SHP77 (cell line): ENCODE measurements around the gene SLC25A19.
"Not testable (repeated sequence)": the region's sequence is repeated elsewhere in the genome, so short reads cannot be mapped to it uniquely, and the experiment has no call there.

ENCODE experiments used
- DNase-seq, 2 experiments: peaks; one replicate each; lab custom pipeline; 2025; lab: John Stamatoyannopoulos, UW

Gene SLC25A19

DNA sequence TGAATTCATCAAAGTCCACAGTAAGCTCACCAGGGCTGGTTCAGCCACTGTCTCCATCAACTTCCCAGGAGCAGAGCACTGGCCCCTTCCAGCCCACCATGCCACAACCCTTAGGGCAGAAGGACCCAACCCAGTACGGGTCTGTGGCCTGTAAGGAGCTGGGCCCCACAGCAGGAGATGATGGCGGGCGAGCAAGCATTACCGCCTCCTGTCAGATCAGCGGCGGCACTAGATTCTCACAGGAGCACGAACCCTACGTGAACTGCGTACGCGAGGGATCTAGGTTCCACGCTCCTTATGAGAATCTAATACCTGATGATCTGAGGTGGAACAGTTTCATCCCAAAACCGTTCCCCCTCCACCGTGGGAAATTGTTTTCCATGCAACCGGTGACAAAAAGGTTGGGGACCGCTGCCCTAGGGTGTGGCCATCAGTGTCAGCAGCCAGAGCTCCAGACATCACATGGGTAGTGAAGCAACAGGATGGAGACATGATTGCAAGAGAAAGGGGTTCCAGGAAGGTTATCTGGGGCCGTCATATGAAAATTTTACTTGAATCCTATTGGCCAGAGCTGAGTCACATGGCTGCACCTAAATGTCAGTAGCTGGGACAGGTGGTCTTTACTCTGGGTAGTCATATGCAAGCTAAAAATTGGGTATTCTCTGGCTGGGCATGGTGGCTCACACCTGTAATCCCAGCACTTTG, 12.4 kb upstream of the SLC25A19 start:
- no peak for DNase-seq

DNA sequence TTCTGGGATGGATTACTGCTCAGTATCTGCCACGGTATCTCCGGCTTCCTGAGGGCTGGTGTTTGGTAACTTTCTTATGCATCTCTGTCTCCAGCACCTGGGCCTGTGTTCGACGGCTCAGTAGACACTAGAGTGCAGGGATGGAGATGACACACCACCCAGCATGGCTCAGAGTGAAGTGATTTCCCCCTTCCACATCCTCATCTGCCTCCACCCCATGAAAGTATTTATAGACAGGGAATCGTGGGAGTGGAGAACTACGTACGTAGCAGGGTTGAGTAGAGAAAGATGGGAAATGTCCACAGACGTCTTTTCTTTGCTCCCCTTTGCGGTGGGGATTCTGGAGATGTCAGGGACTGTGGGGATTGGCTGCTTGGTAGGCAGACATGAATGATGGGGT, 11.8 kb upstream of the SLC25A19 start:
- DNase-seq, result no peak

DNA sequence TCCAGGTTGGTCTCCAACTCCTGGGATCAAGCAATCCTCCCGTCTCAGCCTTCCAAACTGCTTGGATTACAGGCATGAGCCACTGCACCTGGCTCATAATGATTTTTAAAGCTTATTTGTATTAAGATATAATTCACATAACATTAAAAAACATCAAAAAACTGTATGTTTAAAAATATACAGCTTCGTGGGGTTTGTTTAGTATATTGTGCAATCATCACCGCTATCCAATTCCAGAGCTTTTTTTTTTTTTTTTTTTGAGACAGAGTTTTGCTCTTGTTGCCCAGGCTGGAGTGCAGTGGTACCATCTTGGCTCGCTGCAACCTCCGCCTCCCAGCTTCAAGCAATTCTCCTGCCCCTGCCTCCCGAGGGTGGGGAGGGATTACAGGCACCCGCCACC, 11.0 kb upstream of the SLC25A19 start:
- DNase-seq, result no peak

DNA sequence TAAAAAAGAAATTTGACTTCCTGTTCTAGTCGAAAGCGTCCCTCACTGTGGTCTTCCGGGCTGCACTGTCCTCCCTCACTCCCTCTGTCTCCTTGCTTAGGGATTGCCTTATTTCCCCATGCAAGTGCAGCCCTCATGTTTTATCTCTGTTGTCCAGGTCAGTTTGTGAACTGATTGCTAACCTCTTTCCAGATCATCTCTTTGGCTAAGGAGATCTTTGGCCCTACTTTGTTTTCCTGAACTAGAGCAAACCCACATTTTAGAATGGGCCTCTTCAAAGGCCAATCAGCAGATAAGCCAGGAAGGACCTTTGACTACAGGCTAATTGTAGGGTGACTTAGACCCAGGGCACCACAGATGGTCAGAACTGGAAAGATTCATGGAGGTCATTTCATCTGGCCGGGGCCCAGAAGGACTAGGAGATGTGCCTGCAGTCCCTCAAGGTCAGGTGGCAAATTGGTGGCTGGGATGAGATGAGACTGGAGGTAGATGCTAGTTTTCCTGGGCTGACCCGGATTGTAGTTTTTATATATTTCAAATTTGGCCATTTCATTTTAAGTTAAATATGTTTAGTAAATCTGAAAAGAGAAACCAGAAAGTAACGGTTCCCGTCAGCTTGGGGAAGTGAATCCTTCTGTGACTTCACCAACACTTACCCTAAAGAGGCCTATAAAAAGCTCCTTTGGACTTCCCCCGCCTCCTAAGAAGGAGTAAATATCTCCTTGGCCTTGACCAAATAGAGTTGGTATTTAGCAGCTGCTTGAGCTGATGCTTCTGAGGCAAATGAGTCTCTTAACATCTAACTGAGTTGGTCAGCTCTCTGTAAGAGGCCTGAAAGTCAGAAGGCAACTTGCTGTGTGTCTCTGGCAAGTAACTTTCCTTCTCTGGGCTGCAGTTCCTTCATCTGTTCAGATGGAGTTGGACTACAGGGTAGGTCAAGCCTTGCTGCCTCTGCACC, 6.2 kb upstream of the SLC25A19 start:
- no peak for DNase-seq

DNA sequence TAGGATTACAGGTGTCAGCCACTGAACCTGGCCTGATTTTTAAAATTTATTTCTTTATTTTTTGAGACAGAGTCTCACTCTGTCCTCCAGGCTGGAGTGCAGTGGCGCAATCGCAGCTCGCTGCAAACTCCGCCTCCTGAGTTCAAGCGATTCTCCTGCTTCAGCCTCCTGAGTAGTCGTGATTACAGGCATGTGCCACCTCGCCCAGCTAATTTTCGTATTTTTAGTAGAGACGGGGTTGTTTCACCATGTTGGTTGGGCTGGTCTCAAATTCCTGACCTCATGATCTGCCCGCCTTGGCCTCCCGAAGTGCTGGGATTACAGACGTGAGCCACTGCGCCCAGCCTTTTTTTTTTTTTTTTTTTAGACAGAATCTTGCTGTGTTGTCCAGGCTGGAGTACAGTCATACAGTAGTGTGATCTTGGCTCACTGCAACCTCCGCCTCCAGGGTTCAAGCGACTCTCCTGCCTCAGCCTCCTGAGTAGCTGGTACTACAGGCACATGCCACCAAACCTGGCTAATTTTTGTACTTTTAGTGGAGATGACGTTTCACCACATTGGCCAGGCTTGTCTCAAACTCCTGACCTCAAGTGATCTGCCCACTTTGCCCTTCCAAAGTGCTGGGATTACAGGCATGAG, 3.7 kb upstream of the SLC25A19 start:
- not testable (repeated sequence) for DNase-seq

DNA sequence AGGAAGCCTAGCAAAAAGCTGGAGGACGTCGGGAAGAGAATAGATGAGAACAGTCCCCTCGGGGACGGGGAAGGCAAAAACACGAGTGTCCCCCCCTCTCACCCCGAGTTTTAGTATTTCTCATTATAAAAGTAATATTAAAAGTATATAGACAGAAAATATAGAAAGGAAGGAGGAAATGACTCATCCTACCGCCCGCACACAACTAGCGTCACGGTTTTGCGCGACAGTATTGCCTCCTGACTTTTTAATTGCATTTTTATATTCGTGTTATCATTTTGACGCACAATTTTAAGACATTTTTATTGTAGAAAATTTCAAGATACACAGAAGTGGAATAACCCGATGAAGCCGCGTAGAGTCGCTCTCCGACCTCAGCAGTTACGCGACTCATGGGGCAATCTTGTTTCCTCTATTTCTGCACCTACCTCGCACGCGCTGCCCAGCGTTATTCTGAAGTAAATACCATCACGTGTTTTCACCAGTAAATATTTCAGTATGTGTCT, 652 bp upstream of the SLC25A19 start:
- DNase-seq, result peak; percentile 20 to 67

DNA sequence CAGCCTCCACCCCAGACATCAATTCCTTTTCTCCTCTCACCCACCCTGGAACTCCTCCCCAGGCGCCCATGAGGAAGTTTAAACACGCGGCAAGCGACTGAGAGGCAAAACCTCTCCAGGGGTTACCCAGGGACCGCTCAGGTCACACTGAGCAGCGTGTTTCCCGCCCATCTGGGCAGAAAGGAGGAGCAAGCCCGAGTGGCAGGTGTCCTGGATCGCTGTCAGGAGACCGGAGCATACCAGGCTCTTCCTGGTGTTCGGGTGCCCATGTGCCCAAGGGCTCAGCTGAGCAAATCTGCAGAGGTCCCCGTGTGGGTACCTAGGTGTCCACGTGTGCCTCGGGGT, 491 bp downstream of the SLC25A19 start:
- DNase-seq, result peak; percentile 64 to 75

DNA sequence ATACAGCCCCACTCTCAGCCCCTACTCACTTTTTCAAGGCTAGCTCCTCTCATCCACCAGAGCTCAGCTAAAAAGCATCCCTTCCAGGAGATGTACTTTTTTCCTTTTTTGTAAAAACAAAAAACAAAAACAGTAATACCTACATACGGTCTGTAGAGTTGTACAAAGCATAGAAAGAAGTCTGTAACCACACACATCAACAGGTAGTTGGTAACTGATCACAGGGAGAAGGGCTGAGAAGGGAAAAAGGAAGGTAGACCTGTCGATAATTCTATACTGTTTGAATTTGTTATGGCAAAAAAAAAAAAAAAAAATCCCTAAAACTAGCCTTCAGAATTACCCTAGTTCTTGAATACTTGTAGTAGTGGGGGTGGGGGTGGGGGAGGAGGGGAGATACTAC, 874 bp downstream of the SLC25A19 start:
- no peak for DNase-seq

DNA sequence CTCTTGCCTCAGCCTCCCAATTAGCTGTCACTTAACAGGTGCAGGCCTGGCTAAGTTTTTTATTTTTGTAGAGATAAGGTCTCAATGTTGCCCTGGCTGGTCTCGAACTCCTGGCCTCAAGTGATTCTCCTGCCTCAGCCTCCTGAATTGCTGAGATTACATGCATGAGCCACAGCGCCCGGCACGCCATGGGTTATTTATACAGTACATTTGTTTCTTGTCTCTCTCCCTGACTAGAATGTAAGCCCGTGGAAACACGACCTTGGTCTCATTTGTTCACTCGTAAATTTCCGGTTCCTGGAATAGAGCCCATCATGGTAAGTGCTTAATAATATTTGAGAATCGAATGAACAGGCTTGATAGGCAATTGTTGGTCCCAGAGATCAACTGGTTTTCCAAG, 2.0 kb downstream of the SLC25A19 start:
- DNase-seq, result no peak

DNA sequence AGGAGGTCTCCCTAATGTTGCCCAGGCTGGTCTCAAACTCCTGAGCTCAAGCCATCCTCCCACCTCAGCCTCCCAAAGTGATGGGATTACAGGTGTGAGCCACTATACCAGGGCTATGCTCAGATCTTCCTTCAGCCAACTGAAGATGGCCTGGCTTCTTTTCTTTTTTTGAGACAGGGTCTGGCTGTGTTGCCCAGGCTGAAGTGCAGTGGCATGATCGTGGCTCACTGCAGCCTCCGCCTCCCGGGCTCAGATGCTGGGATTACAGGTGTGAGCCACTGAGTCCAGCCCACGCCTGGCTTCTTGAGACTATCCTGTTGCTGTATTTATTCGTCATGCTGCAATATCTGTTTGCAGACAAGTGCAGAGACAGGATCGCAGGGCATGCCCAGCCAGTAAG, 4.1 kb downstream of the SLC25A19 start:
- no peak for DNase-seq

DNA sequence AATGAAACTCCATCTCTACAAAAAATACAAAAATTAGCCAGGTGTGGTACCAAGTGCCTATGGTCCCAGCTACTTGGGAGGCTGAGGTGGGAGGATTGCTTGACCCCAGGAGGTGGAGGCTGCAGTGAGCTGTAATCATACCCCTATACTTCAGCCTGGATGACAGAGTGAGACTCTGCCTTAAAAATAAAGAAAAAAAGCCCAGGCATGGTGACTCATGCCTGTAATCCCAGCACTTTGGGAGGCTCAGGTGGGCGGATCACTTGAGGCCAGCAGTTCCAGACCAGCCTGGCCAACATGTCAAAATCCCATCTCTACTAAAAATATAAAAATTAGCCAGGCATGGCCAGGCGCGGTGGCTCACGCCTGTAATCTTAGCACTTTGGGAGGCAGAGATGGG, 9.0 kb downstream of the SLC25A19 start:
- not testable (repeated sequence) for DNase-seq

DNA sequence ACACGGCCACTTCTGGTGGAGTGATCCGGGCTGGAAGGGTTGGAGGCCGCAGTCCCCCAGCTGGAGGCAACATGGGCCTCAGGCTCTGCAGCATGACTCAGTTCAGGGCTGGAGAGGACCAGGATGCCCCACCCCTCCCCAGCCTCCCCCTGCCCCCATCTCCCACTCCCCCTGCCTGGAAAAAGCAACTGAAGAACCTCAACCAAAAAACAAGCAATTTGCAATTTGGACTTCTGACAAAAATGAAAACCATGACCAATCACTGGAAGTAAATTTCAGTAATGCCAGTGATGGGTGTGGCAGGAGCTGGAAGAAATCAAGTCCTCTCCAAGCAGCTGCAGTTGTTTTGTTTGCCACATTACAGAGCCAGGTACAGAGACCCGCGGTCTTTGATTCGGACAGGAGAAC, 11.6 kb downstream of the SLC25A19 start:
- no peak for DNase-seq

DNA sequence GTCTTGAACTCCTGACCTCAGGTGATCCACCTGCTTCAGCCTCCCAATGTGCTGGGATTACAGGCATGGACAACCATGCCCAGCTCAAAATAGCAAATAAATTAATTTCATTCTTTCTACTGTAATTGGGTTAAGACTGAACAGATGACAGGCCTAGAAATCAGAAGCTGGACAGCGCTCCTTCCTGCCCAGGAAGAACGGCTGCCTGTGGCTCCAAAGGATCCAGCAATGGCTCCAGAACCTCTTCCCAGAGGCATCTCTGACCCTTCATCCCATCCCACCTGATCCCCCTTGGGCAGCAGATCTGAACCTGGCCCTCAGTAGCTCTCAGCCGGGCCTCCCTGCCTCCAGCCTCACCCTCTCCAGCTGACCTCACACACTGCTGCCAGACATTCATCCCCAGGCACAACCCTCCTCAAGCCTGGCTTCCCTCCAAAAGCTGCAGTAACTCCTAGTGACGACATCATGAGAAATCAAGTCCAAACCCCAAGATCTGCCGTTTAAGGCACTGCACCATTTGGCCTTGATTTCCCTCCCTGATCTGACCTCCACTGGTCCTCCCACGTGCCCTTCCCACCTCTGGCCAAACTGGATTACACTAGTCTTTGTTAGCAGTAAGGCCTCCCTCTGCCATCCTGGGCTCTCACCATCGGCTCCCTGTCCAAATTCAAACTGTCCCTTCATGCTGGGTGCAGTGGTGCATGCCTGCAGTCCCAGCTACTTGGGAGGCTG, 15.1 kb downstream of the SLC25A19 start:
- no peak for DNase-seq

DNA sequence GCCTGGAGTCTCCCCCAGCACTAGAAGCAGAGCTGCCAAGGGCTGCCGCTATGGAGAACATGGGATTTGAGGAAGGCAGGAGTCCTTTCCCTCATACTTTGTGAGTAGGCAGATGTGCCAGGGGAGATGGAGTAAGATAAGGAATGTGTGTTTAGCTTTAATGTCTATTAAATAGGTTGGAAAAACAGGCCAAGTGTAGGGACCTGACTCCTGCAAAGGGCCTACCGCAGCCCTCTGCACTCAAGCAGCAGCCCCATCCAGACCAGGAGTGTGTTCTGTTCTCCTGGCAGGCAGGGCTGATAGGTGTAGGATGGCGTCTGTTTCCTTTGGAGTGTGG, 16.4 kb downstream of the SLC25A19 start:
- DNase-seq, result no peak

DNA sequence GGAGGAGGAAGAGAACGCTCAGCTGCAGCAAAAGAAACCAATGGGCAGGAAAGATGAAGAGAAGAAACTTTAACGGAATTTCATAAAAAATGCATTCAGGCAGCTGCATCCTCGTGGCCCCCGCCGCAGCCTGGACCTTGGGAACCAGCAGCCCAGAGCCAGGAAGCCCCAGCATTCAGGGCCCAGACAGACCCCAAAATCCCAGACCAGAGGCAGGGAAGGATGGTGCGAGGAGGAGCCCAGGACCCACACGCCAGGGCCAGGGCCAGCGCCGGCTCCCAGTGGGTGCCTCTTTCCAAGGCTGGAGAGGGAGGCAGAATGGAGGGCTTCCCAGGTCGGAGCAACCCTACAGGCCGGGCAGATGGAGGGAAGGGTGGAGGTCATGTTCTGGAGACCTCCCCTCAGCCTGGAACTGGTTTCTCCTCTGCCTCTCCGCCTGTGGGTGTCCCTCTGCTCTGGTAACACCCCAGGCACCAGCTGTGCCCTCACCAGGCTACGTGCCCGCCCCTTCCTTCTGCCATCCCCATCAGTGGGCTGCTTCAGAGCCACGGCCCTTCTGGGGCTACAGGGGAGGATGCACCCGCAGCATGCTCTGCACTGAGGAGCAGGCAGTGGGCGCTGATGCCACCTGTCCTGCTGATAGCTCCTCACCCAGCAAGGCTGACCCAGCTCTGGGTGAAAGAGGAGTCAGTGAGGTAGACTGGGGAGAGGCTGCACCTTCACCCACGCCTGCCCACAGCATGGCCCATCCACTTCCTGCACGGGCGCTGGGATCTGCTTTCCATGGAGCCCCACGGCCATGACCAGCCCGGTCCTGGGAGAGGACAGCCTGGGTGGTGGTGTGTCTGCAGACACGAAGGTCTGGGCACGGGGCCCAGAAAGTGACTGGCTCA, 17.0 kb downstream of the SLC25A19 start:
- peak; percentile 20 to 27 for DNase-seq

DNA sequence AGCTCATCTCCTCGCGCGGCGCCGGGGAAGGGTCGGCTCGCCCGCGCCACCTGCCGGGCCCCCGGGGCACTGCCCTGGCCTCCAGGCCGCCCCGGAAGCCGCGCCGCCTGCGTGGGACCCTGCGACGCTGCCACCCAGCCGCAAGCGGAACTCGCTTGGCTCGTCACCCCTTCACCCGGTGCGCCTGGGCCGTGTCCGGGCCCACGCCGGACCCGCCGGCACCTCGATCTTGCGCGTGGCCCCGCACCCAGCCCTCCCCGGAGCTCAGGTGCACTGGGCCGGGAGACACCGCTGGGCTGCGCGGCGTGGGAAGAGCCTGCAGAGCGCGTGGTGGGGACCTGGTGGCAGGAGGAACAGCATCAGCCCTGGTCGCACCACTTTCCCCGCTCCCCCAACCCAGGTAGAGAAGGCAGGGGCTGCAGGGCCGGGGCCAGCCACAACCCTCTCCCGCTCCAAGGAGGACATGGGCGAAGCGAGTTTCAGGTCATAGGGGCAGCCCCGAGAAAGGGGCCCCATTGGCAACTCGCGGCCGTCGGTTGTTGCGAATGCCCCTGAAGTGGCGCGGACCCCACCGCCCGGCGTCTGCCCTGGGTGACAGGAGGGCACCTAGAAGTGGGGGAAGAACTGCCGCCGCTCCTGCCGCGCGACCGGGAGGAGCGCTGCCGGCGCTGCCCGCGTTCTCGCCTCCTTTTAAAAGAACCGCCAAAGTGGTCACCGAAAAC, 17.8 kb downstream of the SLC25A19 start:
- DNase-seq, result peak in 1 of 2 experiments; percentile 79

DNA sequence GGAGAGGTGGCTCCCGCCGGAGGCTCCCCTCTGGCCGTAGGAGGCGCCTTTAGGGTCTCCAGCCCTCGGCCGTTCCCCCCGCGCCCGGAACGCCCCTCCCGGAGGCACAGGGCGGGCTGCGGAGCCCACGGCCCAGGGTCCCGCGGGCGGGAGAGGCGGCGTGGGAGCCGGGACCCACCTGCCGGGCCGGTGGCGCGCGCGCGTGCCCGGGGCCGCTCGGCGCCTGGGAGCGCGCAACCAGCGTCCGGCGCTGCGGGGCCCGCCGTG, 18.3 kb downstream of the SLC25A19 start, which contains the start of gene MIF4GD:
Gene MIF4GD (minus strand): TSS at position 266 of the 267 bp plus-strand sequence. CDS start 1,036 bp downstream, outside the sequence.
- peak in 1 of 2 experiments; percentile 58 for DNase-seq

DNA sequence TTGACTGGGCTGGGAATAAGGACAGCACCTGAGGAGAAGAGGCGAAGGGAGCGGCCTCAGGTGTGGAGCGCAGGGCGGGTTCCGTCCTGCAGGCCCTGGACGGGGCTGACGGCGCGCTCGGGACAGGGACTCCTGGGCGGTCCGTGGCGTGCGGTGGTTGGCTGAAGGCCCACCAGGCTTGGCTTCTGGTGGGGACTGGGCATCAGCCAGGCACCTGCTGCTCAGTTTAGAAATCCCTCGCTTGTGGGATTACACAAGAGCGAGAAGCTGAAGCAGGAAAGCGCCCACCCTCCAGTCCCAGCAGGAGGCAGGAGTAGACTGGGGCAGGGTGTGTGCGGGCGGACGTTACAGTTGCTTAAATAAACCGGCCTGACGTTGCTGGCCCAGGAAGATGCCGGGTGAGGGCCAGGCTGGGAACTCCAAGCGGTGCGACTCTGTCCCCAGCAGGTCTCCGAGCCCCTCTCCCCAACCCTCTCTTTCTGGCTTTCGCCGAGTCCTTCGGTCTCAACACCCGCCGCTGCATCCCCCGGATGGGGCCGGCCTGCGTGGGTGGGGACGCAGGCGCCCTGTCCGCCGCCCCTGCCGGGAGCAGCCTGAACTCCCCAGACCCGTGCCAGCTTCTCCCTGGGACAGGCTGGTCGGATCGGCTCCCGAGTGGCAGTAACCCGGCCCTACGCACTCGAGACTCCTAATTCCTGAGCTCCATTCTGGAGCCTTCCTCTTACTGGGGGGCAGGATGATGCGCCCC, 18.8 kb downstream of the SLC25A19 start:
- peak; percentile 75 to 78 for DNase-seq

DNA sequence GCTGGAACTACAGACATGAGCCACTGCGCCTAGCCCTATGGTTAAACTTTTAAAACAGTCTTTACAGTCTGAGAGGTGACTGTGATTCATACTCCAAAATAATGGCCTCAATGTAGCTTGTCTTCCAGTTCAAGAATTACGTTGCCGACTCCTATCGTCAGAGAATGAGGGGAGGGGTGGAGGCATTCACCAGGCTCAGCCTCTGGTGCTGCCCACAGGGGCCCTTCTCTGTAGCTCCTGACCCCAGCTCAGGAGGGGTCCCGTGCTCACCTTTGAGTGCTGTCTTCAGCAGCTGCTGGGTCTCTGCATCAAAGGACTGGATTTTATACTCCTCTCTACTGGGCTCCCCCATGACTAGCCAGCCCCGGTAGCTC, 19.4 kb downstream of the SLC25A19 start:
- DNase-seq, result no peak
